Activated effector memory CD4-positive, alpha-beta T cell treated with anti-CD3 and anti-CD28 coated beads, Interleukin-2, amount 50 U/mL, for 16 hours (primary cell): ENCODE data around the gene EXOC3L4.

ENCODE experiments used
- DNase-seq: peaks from one replicate; pipeline ENCODE4 v3.0.0-alpha.2; 2020

EXOC3L4 gene

DNA sequence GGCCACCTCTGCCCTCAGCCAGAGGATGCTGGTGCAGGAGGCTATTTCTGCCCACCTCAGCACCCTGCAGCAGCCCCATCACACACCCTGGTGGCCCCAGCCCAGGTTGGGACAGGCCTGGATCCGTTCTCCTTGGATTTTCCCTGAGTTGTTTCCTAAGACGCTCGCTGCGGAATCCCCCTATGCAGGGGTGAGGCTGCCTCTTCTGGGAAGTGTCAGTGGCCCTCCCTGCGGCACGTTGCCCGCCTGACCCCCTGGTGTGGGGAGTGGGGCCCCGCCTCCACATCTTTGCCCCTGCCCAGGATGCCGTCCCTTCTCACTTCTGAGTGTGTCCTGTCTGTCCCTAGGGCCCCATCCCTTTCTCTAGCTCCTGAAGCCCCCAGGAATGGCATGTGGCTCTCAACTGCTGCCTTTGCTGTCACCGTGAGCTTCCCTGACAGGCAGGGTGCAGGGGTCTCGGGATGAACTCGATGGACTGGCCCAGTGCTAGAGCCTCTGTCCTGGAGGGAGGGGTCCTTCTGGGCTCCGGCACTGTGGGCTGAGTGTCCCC lies 594 bp upstream of the EXOC3L4 start:
- DNase-seq, result no peak

DNA sequence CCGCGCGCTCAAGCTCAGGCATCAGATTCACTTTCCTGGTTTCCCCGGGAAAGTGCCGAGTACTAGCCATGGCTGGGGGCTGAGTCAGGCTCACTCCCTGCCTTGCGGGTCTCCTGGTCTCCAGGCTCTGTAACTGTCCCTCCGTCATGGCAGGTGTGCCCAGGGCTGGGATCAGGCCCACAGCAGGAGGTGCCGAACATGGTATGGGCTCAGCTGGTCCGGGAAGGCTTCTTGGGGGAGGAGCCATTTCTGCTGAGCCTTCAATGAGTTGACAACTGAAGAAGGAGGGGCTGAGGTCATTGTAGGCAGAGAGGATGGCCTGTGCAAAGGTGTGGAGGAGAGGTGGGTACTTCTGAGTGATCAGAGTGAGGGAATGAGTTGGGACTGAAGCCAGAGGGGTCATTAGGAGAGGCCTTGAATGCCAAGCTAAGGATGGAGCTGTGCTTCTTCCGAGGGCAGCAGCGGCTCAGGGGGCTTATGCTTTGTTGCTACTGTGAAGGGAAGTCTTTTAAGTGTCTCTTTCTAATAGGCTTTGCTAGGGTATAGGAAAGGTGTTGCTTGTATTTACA lies 769 bp downstream of the EXOC3L4 start:
- no peak for DNase-seq

DNA sequence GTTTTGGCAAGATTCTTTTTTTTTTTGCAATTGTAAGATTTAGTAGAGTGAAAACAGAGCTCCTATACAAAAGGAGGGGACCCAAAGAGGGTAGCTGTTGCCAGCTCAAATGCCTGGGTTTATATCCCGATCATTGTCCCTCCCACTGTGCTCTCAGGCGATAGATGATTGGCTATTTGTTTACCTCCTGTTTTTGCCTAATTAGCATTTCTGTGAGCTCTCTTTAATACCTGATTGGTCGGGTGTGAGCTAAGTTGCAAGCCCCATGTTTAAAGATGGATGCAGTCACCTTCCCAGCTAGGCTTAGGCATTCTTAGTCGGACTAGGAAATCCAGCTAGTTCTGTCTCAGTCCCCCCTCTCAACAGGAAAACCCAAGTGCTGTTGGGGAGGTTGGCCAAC lies 1.9 kb downstream of the EXOC3L4 start:
- no peak for DNase-seq

DNA sequence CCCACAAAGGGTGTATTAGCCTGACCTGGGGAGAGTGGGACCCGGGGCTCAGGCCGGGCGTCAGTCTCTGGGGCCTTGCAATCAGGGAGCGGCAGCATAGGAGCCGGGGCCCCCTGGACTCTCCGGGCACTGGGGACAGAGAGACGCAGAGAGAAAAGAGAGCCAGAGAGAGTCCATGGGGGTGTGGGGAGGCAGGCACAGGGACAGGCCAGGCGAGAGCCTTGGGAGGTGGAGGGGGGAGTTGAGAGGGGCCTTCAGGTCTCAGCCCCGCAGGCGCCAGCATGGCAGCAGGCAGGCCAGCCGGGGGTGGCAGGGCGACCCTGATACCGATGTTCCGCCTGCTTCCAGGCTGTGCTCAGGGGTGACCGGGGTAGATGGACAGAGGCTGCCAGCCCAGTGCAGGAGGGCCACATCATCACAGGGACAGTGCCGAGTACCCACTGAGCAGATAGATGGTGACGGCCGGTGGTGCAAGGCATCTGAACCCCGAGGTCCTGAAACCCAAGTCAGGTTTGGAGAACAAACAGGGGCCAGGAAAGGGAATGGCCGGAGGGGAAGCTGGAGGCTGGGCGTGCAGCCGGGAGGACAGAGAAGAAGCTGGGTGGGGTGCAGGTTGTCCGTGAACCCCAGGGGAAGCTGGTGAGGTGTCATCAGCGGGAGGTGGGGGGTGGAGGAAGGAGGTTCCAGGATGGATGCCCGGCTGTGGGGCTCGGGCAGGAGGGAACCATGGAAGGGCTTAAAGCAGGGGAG lies 2.9 kb downstream of the EXOC3L4 start:
- no peak for DNase-seq

DNA sequence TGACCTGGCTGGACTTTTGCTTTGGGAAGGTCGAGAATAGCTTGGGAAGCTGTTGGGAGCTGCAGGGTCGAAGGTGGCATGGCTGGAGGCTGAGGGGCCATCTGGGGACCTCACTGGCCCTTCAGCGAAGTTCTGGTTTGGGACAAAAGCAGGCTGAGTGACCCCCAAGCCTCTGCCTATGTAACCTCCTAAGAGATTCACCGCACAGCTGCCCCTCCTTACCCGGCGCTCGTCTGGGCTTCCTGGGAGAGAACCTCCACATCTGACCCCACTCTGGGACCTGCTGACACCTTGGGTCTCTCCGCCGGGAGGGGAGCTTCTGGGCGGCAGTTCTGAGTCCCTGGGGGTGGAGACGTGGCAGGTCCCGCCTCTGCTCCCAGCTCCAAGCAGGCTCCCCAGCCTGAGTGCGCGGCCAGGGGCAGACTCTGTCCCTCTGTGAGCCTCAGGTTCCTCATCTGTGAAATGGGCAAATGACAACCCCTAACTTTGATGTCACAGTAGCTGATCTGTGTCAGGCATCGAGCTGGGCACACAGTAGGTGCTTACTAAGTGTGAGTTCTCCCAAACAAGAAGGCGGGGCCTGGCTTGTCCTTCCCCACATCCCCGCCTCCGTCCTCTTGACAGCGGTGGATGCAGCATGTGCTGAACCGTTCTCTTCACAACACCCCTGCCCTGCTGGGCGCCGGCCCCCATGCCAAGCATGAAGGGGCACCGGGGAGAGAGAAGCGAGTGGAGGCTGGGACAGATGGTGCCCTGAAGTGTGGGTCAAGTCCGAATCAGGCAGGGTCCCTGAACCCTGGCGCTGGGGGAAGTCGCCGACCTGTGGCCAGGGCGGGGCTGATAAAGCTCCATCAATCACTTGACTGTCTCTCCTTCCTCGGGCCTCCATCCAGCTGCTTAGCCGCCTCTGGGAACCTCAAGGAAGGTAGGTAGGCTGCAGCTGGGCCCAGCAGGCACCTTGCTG lies 3.8 kb downstream of the EXOC3L4 start:
- no peak for DNase-seq

DNA sequence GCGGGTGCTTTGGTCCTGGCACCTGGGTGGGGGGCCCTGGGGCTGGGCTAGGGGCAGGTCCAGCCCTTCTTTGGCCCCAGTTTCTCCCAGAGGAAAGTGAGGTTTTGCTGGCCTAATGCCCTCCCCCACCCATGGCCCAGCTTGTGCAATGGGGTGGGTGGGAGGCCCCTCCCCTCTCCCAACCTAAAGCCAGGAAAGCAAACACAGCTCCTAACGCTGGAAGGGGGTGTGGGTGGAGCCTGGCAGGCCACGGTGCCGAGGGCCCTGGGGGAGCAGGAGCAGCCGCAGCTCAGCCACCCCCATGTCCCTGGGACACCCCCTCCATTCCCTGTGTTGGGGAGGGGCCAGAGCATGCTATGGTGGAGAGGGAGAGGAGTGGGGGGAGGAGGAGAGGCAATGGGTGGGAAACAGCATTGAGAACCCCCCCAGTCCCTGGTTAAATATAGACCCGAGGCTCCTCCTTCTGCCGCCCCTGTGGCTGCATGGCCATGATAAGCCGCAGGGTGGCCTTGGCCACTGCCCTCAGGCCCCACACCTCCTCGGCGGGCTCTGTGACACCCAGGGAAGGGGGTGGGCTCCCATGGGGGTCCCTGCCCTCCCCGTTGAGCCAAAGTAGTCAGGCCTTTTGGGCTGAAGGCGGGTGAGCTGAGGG lies 4.7 kb downstream of the EXOC3L4 start:
- DNase-seq, result no peak

DNA sequence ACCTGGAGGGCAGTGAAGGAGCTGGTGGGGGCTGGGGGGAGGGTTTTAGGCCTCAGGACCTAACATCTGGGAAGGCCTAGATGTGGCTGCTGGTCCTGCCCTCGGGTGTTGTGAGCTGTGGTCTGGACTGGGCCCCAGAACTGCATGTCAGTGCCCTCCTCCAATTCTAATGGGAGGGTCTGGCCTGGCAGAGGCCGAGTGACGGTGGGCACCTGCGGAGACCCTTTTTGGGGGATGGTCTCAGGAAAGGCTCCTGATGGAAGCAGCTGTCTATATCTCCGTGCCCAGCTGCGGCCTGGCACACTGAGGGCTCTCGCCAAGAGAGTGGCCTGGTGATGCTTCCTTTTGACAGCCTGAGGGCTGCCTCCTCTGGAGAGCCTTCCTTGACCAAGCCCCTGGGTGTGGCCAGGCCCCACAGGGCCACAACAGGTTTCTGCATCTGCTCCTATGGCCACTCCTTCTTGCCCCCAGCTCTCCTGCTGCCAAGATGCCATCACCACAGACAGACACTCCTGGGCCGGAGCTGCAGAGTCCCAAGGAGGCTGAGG lies 5.3 kb downstream of the EXOC3L4 start:
- DNase-seq, result no peak

DNA sequence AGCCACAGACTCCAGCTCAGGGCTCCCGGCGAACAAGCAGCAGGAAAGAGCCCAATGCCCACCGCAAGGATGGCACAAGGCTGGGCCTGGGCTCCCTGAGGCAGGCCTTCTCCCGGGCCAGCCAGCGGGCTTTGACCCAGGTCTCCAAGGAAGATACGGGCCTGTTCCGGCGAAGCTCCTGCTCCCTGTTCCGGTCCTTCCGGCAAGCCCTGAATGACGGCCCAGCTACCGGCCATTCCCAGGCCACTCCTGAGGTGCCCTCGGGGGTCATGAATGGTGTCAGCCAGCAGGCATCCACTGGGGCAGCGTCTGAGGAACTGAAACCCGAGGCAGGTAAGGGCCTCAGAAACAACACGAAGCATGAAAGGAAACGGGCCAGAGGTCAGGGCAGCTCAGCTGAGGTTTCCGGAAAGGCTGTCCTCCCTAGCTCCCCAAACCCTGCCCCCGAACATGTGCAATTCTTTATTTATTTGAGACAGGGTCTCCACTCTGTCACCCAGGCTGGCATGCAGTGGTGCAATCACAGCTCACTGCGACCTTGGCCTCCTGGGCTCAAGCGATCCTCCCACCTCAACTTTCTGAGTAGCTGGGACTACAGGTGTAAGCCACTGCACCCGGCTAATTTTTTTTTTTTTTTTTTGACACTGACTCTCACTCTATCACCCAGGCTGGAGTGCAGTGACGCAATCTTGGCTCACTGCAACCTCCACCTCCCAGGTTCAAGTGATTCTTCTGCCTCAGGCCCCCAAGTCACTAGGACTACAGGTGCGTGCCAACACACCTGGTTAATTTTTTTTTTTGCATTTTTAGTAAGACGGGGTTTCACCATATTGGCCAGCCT lies 6.0 kb downstream of the EXOC3L4 start:
- DNase-seq, result no peak

DNA sequence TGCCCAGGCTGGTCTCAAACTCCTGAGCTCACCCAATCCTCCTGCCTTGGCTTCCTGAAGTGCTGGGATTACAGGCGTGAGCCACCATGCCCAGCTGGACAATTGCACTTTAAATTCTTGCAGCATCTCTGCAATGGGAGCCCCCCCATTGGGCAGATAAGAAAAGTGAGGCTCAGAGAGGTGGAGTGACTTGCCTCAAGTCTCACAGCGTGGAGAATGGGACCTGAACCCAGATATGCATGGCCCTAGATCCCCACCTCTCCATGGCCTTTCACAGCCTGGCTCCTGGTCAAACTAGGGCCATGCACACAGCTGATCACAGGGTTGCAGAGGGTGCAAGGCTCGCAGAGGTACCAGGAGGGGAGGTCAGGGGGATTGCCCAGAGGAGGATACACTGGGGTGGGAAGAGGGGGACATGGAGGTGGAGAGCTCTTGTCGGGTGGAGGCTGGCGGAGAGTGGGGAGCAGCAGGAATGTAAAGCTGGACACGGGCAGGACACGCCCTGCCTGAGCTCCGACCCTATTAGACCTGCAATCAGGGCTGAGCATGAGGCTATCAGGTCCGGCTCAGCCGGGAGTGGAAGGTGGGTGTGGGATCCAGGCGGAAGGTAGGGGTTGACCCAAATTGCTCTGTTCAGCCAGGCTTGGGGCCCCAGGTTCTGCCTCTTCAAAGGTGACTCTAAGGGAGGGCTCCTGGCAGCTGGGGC lies 6.9 kb downstream of the EXOC3L4 start:
- no peak for DNase-seq

DNA sequence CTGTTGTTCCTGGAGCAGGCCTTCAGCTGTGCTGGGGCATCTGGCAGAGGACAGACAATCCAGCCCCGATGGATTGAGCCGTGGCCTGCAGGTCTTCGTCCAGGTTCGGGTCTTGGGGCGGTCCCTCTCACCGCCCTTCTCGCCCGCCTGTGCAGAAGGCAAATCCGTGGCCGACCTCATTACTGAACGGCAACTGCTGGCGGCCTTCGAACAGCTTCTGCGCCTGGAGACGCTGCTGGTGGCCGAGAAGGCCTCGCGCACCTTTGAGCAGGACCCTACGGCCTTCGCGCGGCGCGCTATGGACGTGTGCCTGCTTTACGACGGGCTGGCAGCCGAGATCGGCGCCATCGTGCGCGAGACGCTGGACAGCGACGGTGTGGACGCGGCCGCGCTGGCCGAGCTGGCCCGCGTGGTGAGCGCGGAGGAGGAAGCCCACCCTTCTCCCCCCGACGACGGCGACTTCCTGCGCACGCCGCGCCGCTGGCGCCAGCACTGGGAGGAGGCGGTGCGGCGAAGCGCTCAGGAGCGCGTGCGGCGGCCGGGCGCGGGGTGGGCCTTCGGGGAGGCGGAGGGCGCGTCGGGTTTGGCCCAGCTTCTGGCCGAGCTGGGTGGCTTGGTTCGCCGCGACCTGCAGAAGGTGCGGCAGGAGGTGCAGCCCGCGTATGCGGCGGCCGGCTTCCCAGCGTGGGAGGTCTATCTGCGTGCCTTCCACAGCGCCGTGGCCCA lies 7.6 kb downstream of the EXOC3L4 start:
- DNase-seq, result no peak

DNA sequence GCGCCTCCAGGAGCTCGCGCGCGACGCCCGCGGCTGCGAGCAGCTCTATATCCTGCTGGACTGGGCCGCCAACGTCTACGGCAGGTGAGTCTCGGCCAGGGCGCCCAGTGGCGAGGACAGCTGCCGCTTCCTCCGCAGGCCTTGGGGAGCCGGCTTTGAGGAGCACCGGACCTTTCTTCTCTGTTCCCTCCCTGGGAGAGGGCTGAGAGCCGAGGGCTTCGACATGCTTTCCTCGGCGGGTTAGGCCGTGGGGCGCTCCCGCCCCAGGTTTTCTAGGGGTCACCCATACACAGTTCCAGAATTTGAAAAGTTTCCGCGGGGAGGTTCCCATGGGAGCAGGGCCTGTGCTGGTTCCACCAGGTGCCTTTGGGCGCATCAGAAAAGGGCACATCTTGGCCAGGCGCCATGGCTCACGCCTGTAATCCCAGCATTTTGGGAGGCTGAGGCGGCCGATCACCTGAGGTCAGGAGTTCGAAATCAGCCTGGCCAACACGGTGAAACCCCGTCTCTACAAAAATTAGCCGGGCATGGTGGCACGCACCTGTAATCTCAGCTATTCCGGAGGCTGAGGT lies 8.2 kb downstream of the EXOC3L4 start:
- no peak for DNase-seq

DNA sequence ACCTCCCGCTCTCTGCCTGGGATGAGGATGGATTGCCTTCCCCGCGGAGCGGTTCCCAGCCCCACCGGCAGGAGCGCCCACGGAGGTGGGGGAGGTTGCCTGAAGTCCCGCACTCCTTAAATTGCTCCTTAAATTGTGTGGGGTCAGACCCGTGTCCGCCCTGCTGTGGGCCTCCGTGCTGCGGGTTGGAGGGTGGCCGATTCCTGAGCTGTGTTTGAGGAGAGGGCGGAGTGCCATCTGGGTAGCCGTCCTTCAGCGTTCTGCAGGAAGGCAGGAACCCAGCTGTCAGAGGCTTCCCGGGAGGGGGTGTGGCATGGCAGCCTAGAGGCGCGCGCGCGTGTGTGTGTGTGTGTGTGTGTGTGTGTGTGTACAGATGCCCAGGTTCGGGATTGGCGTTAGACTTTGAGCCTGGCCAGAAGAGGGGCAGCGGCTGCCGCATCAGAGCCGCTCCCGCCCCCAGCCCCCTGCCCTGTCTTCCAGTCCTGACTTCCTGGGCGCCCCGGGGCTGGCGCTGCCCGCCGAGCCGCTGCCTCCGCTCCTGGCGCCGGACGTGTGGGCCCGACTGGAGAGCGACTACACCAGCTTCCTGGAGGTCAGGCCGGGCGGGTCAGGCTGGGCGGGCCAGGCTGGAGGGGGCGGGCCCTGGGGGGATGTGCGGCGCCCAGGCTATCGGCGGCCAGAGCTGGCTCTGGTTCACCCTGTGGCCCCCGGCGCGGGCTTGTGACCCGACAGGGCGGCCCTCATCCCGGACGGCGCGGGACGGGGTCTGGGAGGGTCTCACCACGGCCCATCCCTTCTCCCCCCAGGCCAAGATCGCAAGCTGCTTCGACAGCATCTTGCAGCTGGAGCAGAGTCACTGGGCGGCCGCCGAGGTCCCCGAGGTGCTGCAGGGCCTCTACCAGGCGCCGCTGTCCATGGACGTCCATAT lies 9.2 kb downstream of the EXOC3L4 start:
- no peak for DNase-seq

DNA sequence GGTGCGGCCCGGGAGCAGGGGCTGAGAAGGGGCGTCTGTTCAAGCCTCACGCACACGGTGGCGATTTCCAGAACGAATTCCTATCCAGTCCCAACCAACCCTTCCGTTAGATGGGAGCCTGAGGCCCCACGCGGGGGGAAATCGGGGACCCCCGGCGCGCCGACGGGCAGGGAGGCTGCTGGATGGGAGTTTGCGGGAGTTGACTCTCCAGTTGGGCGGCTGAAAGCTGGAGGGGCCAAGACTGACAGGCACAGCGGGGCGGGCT lies 9.8 kb downstream of the EXOC3L4 start:
- no peak for DNase-seq

DNA sequence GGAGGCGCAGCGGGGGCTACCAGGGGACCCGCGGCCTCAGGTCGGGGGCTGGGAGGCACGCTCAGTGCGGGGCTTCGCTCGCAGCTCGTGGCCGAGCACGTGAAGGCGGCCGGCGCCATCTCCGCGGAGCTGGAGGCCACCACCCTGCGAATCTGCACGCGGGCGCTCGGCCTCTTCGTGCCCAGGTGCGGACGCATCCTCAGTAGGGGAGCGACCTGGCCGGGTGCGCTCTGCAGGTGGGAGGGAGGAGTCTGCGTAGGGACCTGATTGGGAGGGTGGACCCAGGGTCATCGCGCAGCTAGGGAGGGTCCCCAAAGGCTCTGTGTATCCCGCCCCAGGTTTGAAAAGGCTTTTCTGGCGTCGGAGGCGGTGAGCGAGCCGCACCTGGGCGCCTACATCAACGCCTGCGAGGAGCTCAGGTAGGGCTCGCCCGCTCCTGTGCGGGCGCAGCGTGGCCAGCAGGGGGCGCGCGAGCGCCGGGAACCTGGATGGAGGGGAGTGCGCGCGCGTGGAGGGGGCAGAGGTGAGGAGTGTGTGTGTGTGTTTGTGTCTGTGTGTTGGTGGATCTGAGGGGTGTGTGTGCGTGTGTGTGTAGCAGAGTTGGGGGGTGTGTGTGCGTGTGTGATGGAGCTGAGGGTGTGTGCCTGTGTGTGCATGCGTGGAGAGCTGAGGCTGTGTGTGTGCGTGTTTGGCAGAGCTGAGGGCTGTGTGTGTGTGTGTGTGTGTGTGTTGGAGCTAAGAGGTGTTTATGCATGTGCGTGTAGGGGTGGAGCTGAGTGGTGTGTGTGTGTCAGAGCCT lies 10.3 kb downstream of the EXOC3L4 start:
- DNase-seq, result peak; percentile 92

DNA sequence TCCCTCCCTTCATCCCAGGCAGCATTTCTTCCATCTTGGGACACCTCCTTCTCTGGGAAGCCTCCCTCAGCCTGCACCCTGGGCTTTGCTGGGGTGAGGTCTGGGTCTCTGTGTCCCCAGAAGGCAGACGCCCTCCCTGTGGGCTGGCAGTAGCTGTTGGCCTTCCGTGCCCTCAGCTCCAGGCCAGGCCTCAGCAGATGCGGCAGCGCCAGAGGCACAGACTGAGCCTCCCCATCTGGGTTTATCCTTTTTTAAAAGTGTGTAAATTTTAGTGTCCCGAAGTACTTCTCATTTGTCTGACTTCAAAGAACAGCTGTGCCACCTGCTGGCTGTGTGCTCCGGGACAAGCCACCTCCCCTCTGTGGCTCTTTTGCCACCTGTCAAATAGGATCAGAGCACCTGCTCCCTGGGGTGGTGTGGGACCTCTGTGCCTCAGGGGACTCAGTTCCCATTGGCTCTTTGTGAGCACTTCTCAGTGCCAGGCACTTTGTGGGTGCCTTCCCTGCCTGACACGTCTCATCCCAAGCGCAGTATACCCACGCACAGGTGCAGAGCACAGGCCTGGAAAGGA lies 11.1 kb downstream of the EXOC3L4 start:
- no peak for DNase-seq

DNA sequence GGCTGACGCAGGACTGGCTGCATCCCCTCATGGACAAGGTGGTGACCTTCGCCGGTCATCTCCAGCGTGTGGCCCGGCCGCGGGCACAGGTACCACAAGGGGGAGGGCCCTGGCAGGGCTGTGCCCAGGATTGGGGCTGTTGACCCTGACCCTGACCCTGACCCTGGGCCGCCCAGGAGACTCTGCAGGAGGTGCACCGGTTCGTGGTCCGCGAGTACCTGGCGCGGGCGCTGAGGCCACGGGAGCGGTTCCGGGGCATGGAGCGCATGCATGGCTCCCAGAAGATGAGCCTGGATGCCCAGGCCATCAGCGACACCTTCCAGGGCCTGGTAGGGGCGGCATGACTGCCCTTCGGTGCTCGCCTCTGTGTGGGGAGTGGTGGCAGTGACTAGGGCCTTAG lies 12.9 kb downstream of the EXOC3L4 start:
- no peak for DNase-seq

DNA sequence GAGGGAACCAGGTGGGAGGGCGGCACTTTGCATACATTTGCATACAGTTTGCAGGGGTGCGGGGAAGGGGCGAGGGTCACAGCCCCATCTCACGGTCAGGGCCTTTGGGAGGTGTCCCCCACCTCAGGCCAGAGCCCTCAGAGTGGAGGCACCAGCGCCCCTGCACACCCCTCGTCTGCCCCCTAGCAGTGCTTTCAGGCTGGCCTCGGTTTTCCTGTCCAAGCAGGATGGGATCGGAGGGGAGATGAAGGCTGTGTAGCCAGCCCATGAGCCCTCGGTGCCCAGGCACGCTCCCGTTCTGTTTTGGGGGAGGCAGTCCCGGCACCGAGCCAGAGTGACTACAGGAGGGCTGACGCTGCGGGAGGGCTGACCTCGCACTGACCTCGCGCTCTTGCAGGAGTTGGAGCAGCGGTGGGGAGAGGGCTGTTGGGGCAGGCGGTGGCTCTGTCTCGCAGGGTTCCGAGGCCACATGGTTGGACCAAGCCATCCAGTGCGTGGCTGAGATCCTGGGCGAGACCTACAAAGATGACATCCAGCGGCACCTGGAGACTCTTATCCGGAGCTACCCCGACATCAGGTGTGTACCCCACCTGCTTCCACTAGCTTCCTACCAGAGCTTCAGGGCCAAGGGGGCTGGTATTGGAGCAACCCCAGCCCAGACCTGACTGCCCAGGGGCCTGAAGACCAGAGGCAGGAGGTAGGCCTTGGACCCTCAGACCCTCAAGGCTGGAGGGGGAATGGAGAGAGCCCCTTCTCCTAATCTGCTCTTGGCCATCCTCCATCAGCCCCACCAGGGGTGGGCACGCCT lies 13.6 kb downstream of the EXOC3L4 start:
- DNase-seq, result no peak
